GM12878 (cell line): ENCODE measurements around the gene CBX8. TPM values are rescaled to one million over a fixed set of nuclear protein-coding genes. Genes with fewer than 3 reads are reported as not detected.

ENCODE experiments used
- ATAC-seq: fragments of 200-7000 bp; cut with Tn5 transposase; 3 replicates; pipeline ENCODE4 v1.9.1; 2020; ENCODE audit warnings: mild to moderate bottlenecking, moderate library complexity
- BruUV-seq: library from RNA; stranded (reverse); fragments of 400-500 nt; replicated peaks from 2 replicates; lab custom pipeline; 2021; lab: Mats Ljungman, UMichigan
- CTCF ChIA-PET: fragments of 300-600 bp; sonication (Branson Sonifier 250); formaldehyde crosslinking; extraction: SDS; loops from one replicate; lab custom pipeline; 2021; ENCODE audit warnings: inconsistent platforms; lab: Yijun Ruan, JAX
- POLR2A ChIA-PET: fragments of 350-600 bp; formaldehyde crosslinking; extraction: SDS; loops from one replicate; lab custom pipeline; 2021; ENCODE audit warnings: inconsistent platforms; lab: Charles Lee
- RAD21 ChIA-PET: fragments of 300-600 bp; sonication (Branson Sonifier 250); formaldehyde crosslinking; loops from one replicate; lab custom pipeline; 2023; ENCODE audit warnings: antibody characterized with exemption; ENCODE audit not compliant: unreplicated experiment; lab: Charles Lee
- SMC1A ChIA-PET: fragments of 300-600 bp; sonication (Branson Sonifier 250); formaldehyde crosslinking; loops from one replicate; lab custom pipeline; 2023; ENCODE audit not compliant: unreplicated experiment, uncharacterized antibody; lab: Charles Lee
- DNase-seq: peaks from one replicate; pipeline ENCODE4 v3.0.0-alpha.2; 2011; ENCODE audit warnings: low read depth, low spot score
- FAIRE-seq: peaks from 3 replicates; lab custom pipeline; 2011; peaks lifted over from hg19 to GRCh38; lab: Jason Lieb, UNC
- H2AFZ ChIP-seq: 2 replicates; pipeline ENCODE4 v1.6.0; 2011; ENCODE audit warnings: low read depth, low read length, control low read depth; ENCODE audit not compliant: control insufficient read depth
- H3K27ac ChIP-seq: 2 replicates; pipeline ENCODE4 v1.5.1; 2011; ENCODE audit warnings: control low read depth; ENCODE audit not compliant: control insufficient read depth, insufficient read depth
- H3K27me3 ChIP-seq, 2 experiments: replicated peaks in 1 of 2; 2 replicates each; pipeline versions ENCODE4 v1.6.0 to v1.6.1; 2011; ENCODE audit warnings: low read length in 1 of 2; ENCODE audit not compliant: control insufficient read depth in 2 of 2, insufficient read depth in 2 of 2
- H3K36me3 ChIP-seq, 2 experiments: 2 replicates each; pipeline ENCODE4 v1.5.1; 2011; ENCODE audit warnings: low read length in 1 of 2; ENCODE audit not compliant: control insufficient read depth in 2 of 2, insufficient read depth in 2 of 2
- H3K4me1 ChIP-seq: 2 replicates; pipeline ENCODE4 v1.6.1; 2011; ENCODE audit warnings: mild to moderate bottlenecking, low read length, moderate library complexity, mixed read lengths; ENCODE audit not compliant: control insufficient read depth, insufficient read depth
- H3K4me2 ChIP-seq: 2 replicates; pipeline ENCODE4 v1.6.0; 2011; ENCODE audit warnings: control low read depth; ENCODE audit not compliant: control insufficient read depth, insufficient read depth
- H3K4me3 ChIP-seq: fragments of 200-600 bp; sonication (generic); 2 replicates; pipeline ENCODE4 v1.5.1; 2016
- H3K79me2 ChIP-seq: 2 replicates; pipeline ENCODE4 v1.6.0; 2011; ENCODE audit warnings: low read length; ENCODE audit not compliant: control insufficient read depth, insufficient read depth
- H3K9ac ChIP-seq: 2 replicates; pipeline ENCODE4 v1.8.0; 2011; ENCODE audit warnings: low read length, control low read depth, mixed read lengths; ENCODE audit not compliant: control insufficient read depth, insufficient read depth
- H3K9me3 ChIP-seq: replicated peaks from 3 replicates; pipeline ENCODE4 v1.5.1; 2011; ENCODE audit warnings: mild to moderate bottlenecking, low read length; ENCODE audit not compliant: control insufficient read depth, insufficient read depth
- H4K20me1 ChIP-seq: 2 replicates; pipeline ENCODE4 v1.6.0; 2011; ENCODE audit not compliant: control insufficient read depth, insufficient read depth
- CEBPB ChIP-seq, 2 experiments: fragments of 150-350 bp in 1 of 2; IDR thresholded peaks; 2 replicates each; pipeline ENCODE4 v1.6.1; 2012 to 2014; ENCODE audit warnings: low read depth in 2 of 2, low read length in 2 of 2, borderline replicate concordance in 1 of 2, inconsistent platforms in 1 of 2
- E4F1 ChIP-seq: fragments of 450-650 bp; IDR thresholded peaks from 2 replicates; pipeline ENCODE4 v1.6.1; 2018; ENCODE audit warnings: borderline replicate concordance, mild to moderate bottlenecking; ENCODE audit not compliant: partially characterized antibody
- NFYA ChIP-seq: IDR thresholded peaks from 2 replicates; pipeline ENCODE4 v1.6.1; 2011; ENCODE audit warnings: low read depth, mild to moderate bottlenecking, low read length, improper control_type of control experiment, borderline replicate concordance
- REST ChIP-seq: IDR thresholded peaks from 2 replicates; pipeline ENCODE4 v1.6.1; 2012; ENCODE audit warnings: mild to moderate bottlenecking, low read depth, low read length
- SMC3 ChIP-seq: IDR thresholded peaks from 2 replicates; pipeline ENCODE4 v1.6.1; 2011; ENCODE audit warnings: low read length, improper control_type of control experiment, borderline replicate concordance
- SREBF1 ChIP-seq: IDR thresholded peaks from 2 replicates; pipeline ENCODE4 v1.6.1; 2012; ENCODE audit warnings: mild to moderate bottlenecking, low read length
- TAF1 ChIP-seq: IDR thresholded peaks from 2 replicates; pipeline ENCODE4 v1.6.1; 2011; ENCODE audit warnings: mild to moderate bottlenecking, low read depth, low read length, borderline replicate concordance
- USF2 ChIP-seq: IDR thresholded peaks from 2 replicates; pipeline ENCODE4 v1.6.1; 2011; ENCODE audit warnings: low read depth, low read length, improper control_type of control experiment, borderline replicate concordance
- ZNF207 ChIP-seq: fragments of 450-650 bp; IDR thresholded peaks from 2 replicates; pipeline ENCODE4 v1.6.1; 2014; ENCODE audit warnings: antibody characterized with exemption, mild to moderate bottlenecking, borderline replicate concordance
- ZNF622 ChIP-seq: fragments of 450-650 bp; IDR thresholded peaks from 2 replicates; pipeline ENCODE4 v1.6.1; 2017; ENCODE audit warnings: mild to moderate bottlenecking, inconsistent platforms
- ZZZ3 ChIP-seq: IDR thresholded peaks from 2 replicates; pipeline ENCODE4 v1.6.1; 2011; ENCODE audit warnings: low read depth; ENCODE audit not compliant: control insufficient read depth, insufficient read length
- WGBS: methylation state at CpG from one replicate; pipeline ENCODE4 v1.1.6; 2016; ENCODE audit warnings: low lambda C conversion rate; ENCODE audit not compliant: insufficient replicate concordance, insufficient coverage; ENCODE audit errors: missing lambda C conversion rate; 5-methylcytosine and 5-hydroxymethylcytosine counted together
- in situ Hi-C: fragments of 300-500 bp; cut with MboI; formaldehyde crosslinking; loops from 9 replicates; pipeline ENCODE4 v1.14.3; 2018; ENCODE audit warnings: mixed read lengths
- intact Hi-C: fragments of 100-400 bp; cut with micrococcal nuclease; formaldehyde crosslinking; loops from one replicate; pipeline ENCODE4 v1.14.2; 2022; ENCODE audit not compliant: unreplicated experiment
- polyA plus RNA-seq, 11 experiments: library from polyadenylated mRNA; depleted of rRNA in 4 of 11; unstranded in 6 of 11; stranded (reverse) in 5 of 11; fragments of >200 nt; fragmentation: Nextera tagmentation in 4 of 11; fragmentation: Illumina TruSeq in 1 of 11; extraction: Ambion mirVana in 4 of 11; extraction: Trizol in 1 of 11; gene quantifications; 1 replicate in 1 of 11; 2 replicates in 10 of 11; pipeline versions ENCODE4 v1.2.1 to v1.2.3, GENCODE V29; 2011 to 2016; ENCODE audit warnings: inconsistent platforms in 2 of 11, missing spikeins in 2 of 11, low read depth in 1 of 11
- total RNA-seq, 4 experiments: library from RNA; depleted of rRNA in 3 of 4; stranded (reverse); fragments of >200 nt in 3 of 4; fragmentation: Illumina TruSeq in 1 of 4; extraction: Trizol in 1 of 4; gene quantifications; 2 replicates each; pipeline versions ENCODE4 v1.2.1 to v1.2.3, GENCODE V29; 2013 to 2021

CBX8 gene
- total and polyA plus RNA-seq, 10 of the 15 experiments (the other 5 are each of a cell fraction or from before 2014, with no cell fraction given), result 0.03 to 6.7 (median 1.9) TPM

- CTCF ChIA-PET, result interaction anchor here (0.9 to 3.3 kb wide), 8 partner anchors 25 to 103 kb away, joined by 3 to 19 read pairs (median 4); partner anchors contain the start of gene CBX8
- TF ChIP-seq E4F1, result no peak
- TF ChIP-seq NFYA, result no peak
- TF ChIP-seq ZZZ3, result no peak
- TF ChIP-seq SMC3, result no peak
- TF ChIP-seq CEBPB (IDR thresholded peaks at IDR 0.05; ENCODE audit: borderline replicate concordance in 1 of 2, low read depth in 2 of 2, low read length in 2 of 2), result no peak
- TF ChIP-seq TAF1, result no peak
- TF ChIP-seq REST, result no peak
- TF ChIP-seq ZNF622, result no peak
- no peak for TF ChIP-seq USF2
- no peak for TF ChIP-seq ZNF207
- TF ChIP-seq SREBF1, result no peak
- BruUV-seq, result no TSS peak
- 42% methylated on average over 18 of the region's 18 CpGs for WGBS
- H3K36me3 ChIP-seq, result peaks cover 0 to 17% of the 10 kb centered on the region in 2 experiments; a peak in 2 of 4 replicates
- H3K9me3 ChIP-seq, result no peaks in the 10 kb centered on the region; the same call in 2 of the 3 replicates
- SMC1A ChIA-PET, result interaction anchor here (0.8 to 1.6 kb wide), 4 partner anchors 28 to 94 kb away, joined by 3 to 7 read pairs (median 4); no protein-coding TSS in a partner anchor
- H3K9ac ChIP-seq, result peak overlapping the region; percentile 84
- in situ Hi-C loops, result no loop called here
- H3K4me3 ChIP-seq, result peak overlapping the region; percentile 95; the same call in 1 of the 2 replicates
- 0 out of 2 replicates have a peak, but pooled peaks cover 5% of the 10 kb centered on the region for H4K20me1 ChIP-seq
- peaks cover 9 to 10% of the 10 kb centered on the region in 2 experiments; a peak in 3 of 4 replicates for H3K27me3 ChIP-seq
- no peak overlapping the region for H2AFZ ChIP-seq
- H3K79me2 ChIP-seq, result peaks cover 22% of the 10 kb centered on the region
- H3K27ac ChIP-seq, result peak overlapping the region; percentile 70
- RAD21 ChIA-PET, result interaction anchor here (0.7 to 2.1 kb wide), 8 partner anchors 15 to 87 kb away, joined by 3 to 10 read pairs (median 4); partner anchors contain the start of gene CBX8
- DNase-seq (no peak), ATAC-seq (no peak), FAIRE-seq (no peak)
- intact Hi-C loops, result loop anchor here (5.0 kb wide), 2 partner anchors 34 to 89 kb away; no protein-coding TSS in a partner anchor
- H3K4me2 ChIP-seq, result peak overlapping the region; percentile 79
- POLR2A ChIA-PET, result interaction anchor here (1.0 to 1.6 kb wide), 5 partner anchors 25 to 91 kb away, joined by 3 to 11 read pairs (median 4); partner anchors contain the start of gene CBX8
- peaks cover 13% of the 10 kb centered on the region for H3K4me1 ChIP-seq
These were observed 39.7 kb upstream of the CBX8 start for GRCh38 chr17:79836510-79836971.
